Neural crest cell (in vitro differentiated cells): ENCODE data around the gene DHX35. TPM values are rescaled to one million over a fixed set of nuclear protein-coding genes. Genes with fewer than 3 reads are reported as not detected.

Experiments used
- DNase-seq: peaks from one replicate; pipeline ENCODE4 v3.0.0; 2021; ENCODE audit warnings: low read depth, mixed read lengths, low spot score
- H3K27ac Mint-ChIP-seq: one replicate; pipeline ENCODE4 v1.8.0; 2021; ENCODE audit warnings: mild to moderate bottlenecking, mixed read lengths; ENCODE audit not compliant: unreplicated experiment
- H3K27me3 Mint-ChIP-seq: 2 replicates; pipeline ENCODE4 v1.8.0; 2021; ENCODE audit warnings: low read depth, mild to moderate bottlenecking, mixed read lengths
- H3K36me3 Mint-ChIP-seq: 2 replicates; pipeline ENCODE4 v1.8.0; 2021; ENCODE audit warnings: low read depth, mild to moderate bottlenecking, mixed read lengths
- H3K4me1 Mint-ChIP-seq: 2 replicates; pipeline ENCODE4 v1.8.0; 2021; ENCODE audit warnings: mixed read lengths
- H3K4me3 Mint-ChIP-seq: one replicate; pipeline ENCODE4 v1.8.0; 2021; ENCODE audit warnings: mild to moderate bottlenecking, mixed read lengths
- H3K9me3 Mint-ChIP-seq: 2 replicates; pipeline ENCODE4 v1.8.0; 2021; ENCODE audit warnings: mixed read lengths
- total RNA-seq: library from RNA; stranded (reverse); gene quantifications from 2 replicates; pipeline ENCODE4 v1.2.1, GENCODE V29; 2021
- TF ChIP-seq, protein P1 (sequence below): fragments of 200-600 bp; sonication (generic); conservative IDR thresholded peaks from 2 replicates; pipeline ENCODE4 v1.5.0; 2021; ENCODE audit warnings: antibody characterized with exemption, mild to moderate bottlenecking

The DHX35 gene
- total RNA-seq, 1 donor from 2014 or later = 22.8 TPM

DNA sequence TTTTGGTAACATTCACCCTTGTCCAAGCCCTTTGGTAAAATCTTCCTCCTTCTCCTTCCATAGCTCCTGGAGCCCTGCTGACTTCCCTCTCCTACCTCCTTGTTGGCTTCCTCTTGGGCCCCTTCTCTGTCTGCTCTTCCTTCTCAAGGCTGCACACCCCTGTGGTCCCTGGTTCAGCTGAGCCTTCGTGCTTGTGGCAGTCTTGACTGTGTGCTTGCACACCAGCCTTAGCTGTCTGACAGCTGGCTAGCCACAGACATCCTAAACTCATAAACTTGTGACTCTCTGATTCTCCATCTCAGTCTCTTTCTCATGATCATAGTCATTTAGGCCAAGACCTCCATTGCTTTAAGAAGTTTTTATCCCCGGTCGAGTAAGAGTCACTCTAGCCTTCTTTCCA lies 37.1 kb downstream of the DHX35 start:
- Mint-ChIP-seq H3K27ac (no peak overlapping the region), H3K36me3 (peaks cover 23% of the 10 kb centered on the region)

DNA sequence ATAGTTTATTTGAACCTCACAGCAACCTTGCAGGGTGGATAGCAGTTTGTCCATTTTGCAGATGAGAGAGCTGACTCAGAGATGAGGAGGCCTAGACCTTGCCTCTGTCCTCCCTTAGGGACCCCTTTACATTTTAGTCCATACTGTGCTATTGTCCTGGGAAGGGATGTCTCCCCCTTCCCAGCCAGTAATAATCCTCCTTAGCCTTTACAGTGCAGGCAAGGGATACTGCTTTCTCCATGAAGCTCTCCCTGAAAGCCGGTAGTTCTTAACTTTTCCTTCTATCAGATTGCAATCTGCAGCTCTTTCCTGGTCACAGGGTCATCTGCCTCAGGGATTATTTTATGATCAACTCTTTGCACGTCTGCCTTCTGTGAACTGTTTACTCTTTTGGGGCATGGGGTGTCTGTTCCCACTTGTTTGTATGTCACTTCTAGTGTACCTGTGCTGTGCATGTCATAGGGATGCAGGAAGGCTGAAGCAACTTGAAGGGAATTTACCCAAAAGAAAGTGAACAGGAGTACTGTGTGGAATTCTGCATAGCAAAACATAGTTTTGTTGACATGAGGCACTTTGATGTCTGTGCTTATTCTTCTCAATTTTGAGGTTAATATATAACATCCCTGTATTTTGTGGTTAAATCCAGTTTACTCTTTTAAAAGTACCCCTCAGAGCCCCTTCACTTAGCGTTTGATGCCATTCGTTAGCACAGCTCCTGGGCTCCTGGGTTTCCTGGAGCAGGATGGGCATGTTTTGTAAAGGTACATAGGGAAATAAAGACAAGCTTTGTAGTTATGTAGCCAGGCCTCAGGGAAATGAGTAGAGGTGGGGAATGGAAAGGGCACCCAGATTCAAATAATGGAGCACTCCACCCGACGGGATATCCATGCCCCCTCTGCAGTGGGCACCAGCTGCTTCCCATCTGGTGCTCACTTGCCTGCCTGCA lies 38.1 kb downstream of the DHX35 start:
- no peaks in the 10 kb centered on the region for H3K9me3 Mint-ChIP-seq
- TF ChIP-seq, protein P1, sequence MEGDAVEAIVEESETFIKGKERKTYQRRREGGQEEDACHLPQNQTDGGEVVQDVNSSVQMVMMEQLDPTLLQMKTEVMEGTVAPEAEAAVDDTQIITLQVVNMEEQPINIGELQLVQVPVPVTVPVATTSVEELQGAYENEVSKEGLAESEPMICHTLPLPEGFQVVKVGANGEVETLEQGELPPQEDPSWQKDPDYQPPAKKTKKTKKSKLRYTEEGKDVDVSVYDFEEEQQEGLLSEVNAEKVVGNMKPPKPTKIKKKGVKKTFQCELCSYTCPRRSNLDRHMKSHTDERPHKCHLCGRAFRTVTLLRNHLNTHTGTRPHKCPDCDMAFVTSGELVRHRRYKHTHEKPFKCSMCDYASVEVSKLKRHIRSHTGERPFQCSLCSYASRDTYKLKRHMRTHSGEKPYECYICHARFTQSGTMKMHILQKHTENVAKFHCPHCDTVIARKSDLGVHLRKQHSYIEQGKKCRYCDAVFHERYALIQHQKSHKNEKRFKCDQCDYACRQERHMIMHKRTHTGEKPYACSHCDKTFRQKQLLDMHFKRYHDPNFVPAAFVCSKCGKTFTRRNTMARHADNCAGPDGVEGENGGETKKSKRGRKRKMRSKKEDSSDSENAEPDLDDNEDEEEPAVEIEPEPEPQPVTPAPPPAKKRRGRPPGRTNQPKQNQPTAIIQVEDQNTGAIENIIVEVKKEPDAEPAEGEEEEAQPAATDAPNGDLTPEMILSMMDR = no peak
- peaks cover 16% of the 10 kb centered on the region for H3K36me3 Mint-ChIP-seq
- H3K27me3 Mint-ChIP-seq = no peaks in the 10 kb centered on the region
- H3K4me3 Mint-ChIP-seq = no peak overlapping the region
- H3K27ac Mint-ChIP-seq = no peak overlapping the region
- H3K4me1 Mint-ChIP-seq = no peaks in the 10 kb centered on the region
- DNase-seq = no peak

More for the DNA sequence above, 37.1 kb downstream of the DHX35 start:
- TF ChIP-seq, protein P1 = no peak
- no peak for DNase-seq
- Mint-ChIP-seq H3K4me3 (no peak overlapping the region), H3K4me1 (no peaks in the 10 kb centered on the region), H3K27me3 (no peaks in the 10 kb centered on the region), H3K9me3 (no peaks in the 10 kb centered on the region)

DNA sequence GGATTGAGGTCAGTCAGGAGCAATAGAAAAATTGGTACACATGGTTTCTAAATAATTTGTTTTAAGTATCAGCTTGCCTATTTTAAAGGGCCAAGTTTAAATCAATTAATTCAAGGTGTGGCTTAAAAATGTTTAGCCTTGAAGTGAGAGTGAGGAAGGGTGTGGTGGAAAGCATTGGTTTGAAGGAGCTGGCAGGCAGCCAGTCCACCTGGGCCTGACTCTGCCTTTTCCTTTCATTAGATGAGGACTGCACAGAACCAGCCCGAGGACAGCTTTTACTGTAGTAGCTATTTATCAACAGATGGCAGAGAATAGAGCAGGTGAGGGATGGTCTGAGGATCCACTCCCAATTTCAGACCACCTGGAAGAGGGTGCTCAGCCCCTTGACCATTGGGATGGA lies 42.4 kb downstream of the DHX35 start:
- peaks cover 10% of the 10 kb centered on the region for H3K36me3 Mint-ChIP-seq
- H3K27me3 Mint-ChIP-seq = no peaks in the 10 kb centered on the region
- no peak overlapping the region for H3K4me3 Mint-ChIP-seq
- H3K4me1 Mint-ChIP-seq = no peaks in the 10 kb centered on the region
- H3K9me3 Mint-ChIP-seq = no peaks in the 10 kb centered on the region
- no peak for DNase-seq
- no peak overlapping the region for H3K27ac Mint-ChIP-seq
- TF ChIP-seq, protein P1 = no peak

DNA sequence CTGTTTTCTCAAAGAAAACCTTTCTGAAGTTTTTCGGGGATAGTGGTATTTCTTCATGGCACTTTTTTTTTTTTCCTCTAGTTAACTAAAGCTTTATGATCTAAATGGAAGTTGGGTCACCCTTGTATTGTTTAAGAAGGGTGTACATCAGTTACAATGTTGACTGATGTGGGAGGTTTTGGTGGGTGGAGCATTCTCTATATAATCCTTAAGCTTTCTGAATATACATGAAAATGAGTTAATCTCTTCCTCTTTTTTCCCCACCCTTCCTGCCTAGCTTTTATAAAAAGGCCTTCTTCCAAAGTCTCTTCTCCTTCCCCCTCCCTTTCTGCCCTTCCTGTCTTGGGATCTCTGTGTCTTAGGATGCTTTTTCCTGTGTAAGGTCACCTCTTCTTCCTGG lies 47.2 kb downstream of the DHX35 start:
- Mint-ChIP-seq H3K4me3 (no peak overlapping the region), H3K4me1 (no peaks in the 10 kb centered on the region), H3K27me3 (no peaks in the 10 kb centered on the region), H3K36me3 (peaks cover 25% of the 10 kb centered on the region), H3K9me3 (no peaks in the 10 kb centered on the region), H3K27ac (peak overlapping the region; percentile 38)
- TF ChIP-seq, protein P1 = no peak
- DNase-seq = no peak

DNA sequence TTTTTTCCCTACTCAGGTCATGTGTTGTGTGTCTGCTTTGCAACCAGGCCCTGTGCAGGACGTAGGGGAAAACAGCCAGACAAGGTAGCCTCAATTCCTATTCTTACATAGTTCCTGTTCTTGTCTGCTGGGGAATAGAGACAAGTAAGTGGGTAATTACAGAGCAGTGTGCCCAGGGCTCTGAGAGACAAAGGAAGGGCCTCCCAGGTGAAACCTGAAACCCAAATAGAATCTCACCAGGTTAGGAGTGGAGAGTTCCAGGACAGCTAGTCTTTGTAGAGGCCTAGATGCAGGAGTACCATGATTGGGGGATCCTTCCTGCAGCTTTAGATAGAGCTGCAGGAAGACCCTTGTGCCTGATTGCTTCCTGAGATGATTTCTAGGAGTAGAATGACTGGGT lies 48.4 kb downstream of the DHX35 start:
- Mint-ChIP-seq H3K36me3 (peaks cover 35% of the 10 kb centered on the region), H3K4me1 (no peaks in the 10 kb centered on the region)
- no peak for DNase-seq

More for the DNA sequence above, 48.4 kb downstream of the DHX35 start:
- Mint-ChIP-seq H3K27me3 (no peaks in the 10 kb centered on the region), H3K27ac (no peak overlapping the region), H3K9me3 (no peaks in the 10 kb centered on the region), H3K4me3 (no peak overlapping the region)
- TF ChIP-seq, protein P1 = no peak
